HG02981 (cell line): Measurements from ENCODE around the gene CNN3.

Experiments used
- ATAC-seq: cut with Tn5 transposase; IDR thresholded peaks from one replicate; pipeline ENCODE4 v1.9.1; 2021; ENCODE audit warnings: mild to moderate bottlenecking, moderate library complexity; ENCODE audit not compliant: unreplicated experiment

CNN3 gene

DNA sequence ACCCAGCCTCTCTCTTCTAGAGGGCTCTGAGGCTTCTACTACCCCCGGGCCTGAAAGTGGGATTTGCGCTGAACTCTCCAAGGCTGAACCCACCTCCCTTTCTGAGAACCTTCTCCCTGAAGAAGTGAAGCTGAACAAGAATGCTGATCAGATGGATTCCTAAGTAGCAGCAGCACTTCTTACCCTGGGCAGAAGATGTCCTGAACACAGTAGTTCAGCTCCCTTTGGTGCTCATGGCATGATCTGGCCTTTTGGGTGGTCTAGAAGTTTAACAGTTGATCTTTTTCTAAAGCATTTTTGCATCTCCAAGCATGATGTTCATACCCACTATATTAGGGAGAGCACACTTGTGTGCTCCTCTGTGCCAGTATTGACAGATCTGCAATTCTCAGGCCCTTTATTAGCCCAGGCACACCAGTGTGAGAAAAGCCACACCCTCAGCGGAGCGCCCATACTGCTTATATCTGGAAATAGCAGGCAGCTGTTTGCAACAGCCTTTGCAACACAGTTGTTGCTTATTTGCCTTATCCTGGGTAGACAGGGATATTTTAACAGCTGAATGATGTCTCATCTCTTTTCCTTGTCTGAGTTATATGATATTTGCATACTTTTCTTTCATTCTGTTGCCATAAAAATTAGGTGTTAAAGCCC lies 34.2 kb downstream of the CNN3 start:
- ATAC-seq, result no peak

DNA sequence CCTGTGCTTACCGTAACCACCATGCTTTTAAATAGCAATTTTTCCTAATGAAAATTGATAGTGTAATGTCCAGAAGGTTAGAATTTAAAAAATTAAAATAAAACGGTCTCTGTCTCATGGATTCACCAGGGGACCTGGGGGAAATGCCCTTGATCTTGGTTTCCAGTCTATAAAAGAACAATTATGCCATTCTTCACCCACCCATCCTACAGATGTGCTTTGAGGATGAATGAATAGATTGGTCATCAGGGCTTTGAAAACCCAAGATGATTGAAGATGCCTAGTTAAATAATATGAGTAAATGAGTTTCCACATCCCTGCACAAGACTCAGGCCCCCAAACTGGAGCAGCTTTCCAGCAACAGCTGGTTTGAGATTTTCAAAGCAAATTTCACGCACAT lies 38.7 kb downstream of the CNN3 start:
- no peak for ATAC-seq

DNA sequence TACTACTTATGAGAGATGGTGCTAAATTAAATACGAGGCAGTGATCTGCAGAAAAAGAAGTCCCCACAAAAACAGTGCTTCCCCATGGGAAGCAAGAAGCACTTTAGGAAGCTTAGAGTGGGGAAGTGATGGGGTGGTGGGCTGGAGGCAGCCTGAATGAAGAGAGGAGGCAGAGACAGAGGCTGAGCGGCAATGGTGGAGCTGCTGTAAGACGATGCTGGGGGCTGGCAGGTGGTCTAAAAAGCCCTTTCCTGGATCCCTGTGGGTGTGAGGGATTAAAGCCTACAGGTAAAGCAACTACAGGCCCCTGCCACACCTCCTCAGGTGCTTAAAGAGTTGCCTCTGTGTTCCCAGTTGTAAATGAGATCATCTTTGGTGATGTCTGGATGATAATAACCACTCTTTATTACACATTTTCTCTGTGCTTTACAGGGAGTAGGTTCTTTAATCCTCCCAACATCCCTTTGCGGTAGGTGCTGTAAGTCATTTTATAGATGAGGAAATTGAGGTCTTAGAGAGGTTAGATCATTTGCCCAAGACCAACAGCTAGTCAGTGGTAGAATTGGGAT lies 39.2 kb downstream of the CNN3 start:
- no peak for ATAC-seq

GRCh38 chr1:94887106-94887505 lies 39.8 kb downstream of the CNN3 start:
- no peak for ATAC-seq

GRCh38 chr1:94886361-94886760 lies 40.5 kb downstream of the CNN3 start:
- no peak for ATAC-seq

GRCh38 chr1:94884507-94884906 lies 42.4 kb downstream of the CNN3 start:
- ATAC-seq, result no peak

- no peak for ATAC-seq
Measured at GRCh38 chr1:94884106-94884505, 42.8 kb downstream of the CNN3 start.

DNA sequence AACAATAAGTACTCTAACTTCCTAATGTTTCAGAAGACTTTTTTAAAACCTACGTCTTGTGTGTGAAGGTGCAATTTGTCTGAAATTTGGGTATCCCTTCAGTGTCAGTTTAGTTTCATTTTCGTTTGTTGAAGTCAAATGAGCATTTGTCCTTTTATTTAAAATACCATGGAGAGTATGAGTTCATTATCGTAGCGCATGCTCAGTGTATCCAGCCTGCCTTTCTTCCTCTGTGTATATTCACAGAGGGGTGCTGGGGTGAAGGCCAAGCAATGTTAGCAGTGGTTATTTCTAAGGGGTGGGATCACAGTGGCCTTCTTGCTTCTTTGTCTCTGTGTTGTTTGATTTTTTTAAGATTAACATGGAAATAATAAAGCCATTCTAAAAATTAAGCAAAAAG lies 43.2 kb downstream of the CNN3 start:
- ATAC-seq, result peak; percentile 51

DNA sequence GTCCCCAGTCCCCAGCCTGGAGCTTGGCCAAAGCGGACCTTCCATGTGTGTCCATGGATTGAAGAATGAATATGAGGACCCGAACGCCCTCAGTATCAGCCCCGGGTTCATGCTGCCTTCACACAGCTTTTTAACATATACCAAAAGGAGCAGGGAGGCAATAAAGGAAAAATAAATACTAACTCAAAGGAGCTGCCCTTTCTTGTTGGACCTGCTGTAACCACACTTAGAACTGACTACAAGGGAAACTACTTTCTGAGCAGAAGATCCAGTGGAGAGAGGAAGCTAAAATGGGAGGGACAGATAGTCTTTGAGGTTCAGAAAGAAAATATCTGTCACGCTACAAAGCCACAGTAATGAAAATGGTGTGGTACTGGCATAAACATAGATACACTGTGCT lies 48.6 kb downstream of the CNN3 start:
- no peak for ATAC-seq

DNA sequence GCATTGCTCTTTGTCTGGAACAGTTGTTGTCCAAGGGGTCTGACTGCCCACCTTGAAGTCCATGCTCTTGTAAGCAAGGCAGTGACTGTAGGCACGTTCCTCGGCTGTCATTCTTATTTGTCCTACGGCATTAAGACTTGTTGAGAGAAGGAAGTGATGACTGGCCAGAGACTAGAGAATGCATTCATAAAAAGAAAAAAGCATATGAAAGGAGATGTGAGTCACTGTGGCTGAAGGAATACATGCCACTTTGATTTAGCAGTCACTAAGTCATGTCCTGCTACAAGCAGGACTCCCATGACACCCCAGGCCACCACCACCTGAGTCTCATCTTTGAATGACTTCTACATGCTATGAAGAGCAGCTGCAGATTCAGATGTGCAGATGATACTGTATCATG lies 50.5 kb downstream of the CNN3 start:
- ATAC-seq, result no peak

DNA sequence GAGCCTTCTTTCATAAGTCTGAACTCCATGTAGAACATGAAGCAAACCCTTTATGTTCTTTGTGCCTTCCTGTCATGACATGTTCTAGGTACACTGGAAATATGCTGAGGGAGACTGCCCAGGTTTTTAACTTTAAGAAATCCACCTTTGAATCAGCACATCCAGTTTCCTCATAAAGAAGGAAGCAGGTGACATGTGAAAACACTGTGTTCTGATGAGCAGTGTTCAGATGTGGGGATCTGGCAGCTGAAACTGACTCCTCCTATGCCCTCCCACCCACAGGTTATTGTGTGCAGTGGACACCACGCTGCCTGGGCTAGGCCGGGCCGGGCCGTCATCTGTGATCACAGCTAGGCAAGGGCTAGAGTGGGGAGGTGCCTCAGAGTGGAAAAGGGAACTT lies 51.1 kb downstream of the CNN3 start:
- no peak for ATAC-seq

- no peak for ATAC-seq
Measured at GRCh38 chr1:94874423-94874822, 52.5 kb downstream of the CNN3 start.

- no peak for ATAC-seq
Measured at GRCh38 chr1:94873520-94874351, 53.2 kb downstream of the CNN3 start.

GRCh38 chr1:94872771-94873495 lies 54.0 kb downstream of the CNN3 start:
- ATAC-seq, result no peak

- no peak for ATAC-seq
Measured at GRCh38 chr1:94871031-94871430, 55.9 kb downstream of the CNN3 start.

- ATAC-seq, result no peak
Measured at GRCh38 chr1:94866164-94866807, 60.6 kb downstream of the CNN3 start.

DNA sequence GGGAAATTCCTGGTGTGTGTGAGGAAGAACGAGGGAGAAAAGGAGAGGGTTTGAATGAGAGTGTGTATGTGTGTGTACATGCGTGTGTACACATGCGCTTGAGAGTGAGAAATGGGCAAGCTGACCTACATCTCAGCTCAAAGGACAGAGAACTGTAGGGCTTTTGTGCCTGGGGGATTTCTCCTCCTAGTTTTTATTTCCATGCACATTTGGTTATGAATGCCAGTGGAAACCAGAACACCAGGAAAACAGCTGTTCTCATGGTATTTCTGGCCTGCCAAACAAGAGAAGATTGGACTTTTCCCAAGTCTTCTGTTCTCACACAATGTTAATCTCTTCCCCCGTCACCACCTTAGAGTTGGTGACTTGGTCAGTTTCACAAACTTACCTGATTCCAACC lies 61.5 kb downstream of the CNN3 start:
- ATAC-seq, result no peak

GRCh38 chr1:94864821-94865220 lies 62.1 kb downstream of the CNN3 start:
- no peak for ATAC-seq

DNA sequence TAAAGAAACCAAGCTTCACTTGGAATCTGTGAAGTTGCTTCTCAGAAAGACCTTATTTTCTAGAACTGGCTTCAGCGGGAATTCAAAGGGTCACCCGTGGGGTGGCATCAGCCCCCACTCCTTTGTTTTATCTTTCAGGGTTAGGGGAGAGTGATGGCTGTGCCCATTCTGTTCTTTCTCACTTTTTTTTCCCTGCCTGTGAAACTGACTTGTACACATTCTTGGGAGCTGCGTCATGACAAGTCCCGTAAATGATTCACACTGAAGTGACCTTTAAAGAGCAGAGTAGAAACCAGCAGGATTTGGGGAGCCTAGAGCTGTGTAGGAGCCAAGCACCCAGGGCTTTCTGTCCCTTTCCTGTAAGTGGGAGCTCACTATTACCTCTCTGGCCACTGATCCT lies 63.0 kb downstream of the CNN3 start:
- ATAC-seq, result no peak

GRCh38 chr1:94863297-94863911 lies 63.5 kb downstream of the CNN3 start:
- ATAC-seq, result no peak

- no peak for ATAC-seq
Measured at GRCh38 chr1:94862718-94863117, 64.2 kb downstream of the CNN3 start.
